WTC11 (cell line): ENCODE data around the gene TUT4. TPM values are rescaled to one million over a fixed set of nuclear protein-coding genes. Genes with fewer than 3 reads are reported as not detected.
"Not testable (repeated sequence)": the region's sequence is repeated elsewhere in the genome, so short reads cannot be mapped to it uniquely, and the experiment has no call there.

Experiments used
- ATAC-seq: fragments of 200-7000 bp; cut with Tn5 transposase; 2 replicates; pipeline ENCODE4 v1.10.0; 2021; ENCODE audit warnings: mild to moderate bottlenecking, moderate library complexity
- CTCF ChIA-PET: fragments of 300-600 bp; sonication (Branson Sonifier 250); formaldehyde crosslinking; loops from one replicate; lab custom pipeline; 2021; ENCODE audit warnings: antibody characterized with exemption; lab: Charles Lee
- POLR2A ChIA-PET: fragments of 350-600 bp; sonication (Branson Sonifier 250); formaldehyde crosslinking; loops from one replicate; lab custom pipeline; 2021; ENCODE audit warnings: antibody characterized with exemption; lab: Charles Lee
- DNase-seq: peaks from one replicate; pipeline ENCODE4 v3.0.0; 2021; ENCODE audit warnings: low spot score
- H3K27ac Mint-ChIP-seq: 2 replicates; pipeline ENCODE4 v1.8.0; 2021; ENCODE audit warnings: mixed read lengths
- H3K27me3 Mint-ChIP-seq: 2 replicates; pipeline ENCODE4 v1.8.0; 2021; ENCODE audit warnings: low read depth, mild to moderate bottlenecking, moderate library complexity, mixed read lengths
- H3K36me3 Mint-ChIP-seq: 2 replicates; pipeline ENCODE4 v1.8.0; 2021; ENCODE audit warnings: mixed read lengths
- H3K4me1 Mint-ChIP-seq: 2 replicates; pipeline ENCODE4 v1.8.0; 2022; ENCODE audit warnings: mixed read lengths
- H3K4me3 Mint-ChIP-seq: 2 replicates; pipeline ENCODE4 v1.8.0; 2021; ENCODE audit warnings: mild to moderate bottlenecking, moderate library complexity, mixed read lengths
- H3K9me3 Mint-ChIP-seq: 2 replicates; pipeline ENCODE4 v1.8.0; 2021; ENCODE audit warnings: mixed read lengths
- ATF1 ChIP-seq: sonication (generic); formaldehyde crosslinking; IDR thresholded peaks from 2 replicates; pipeline ENCODE4 v1.8.1; 2023; ENCODE audit warnings: mild to moderate bottlenecking, moderate library complexity, missing genetic modification reagents
- CBFB ChIP-seq: sonication (generic); formaldehyde crosslinking; IDR thresholded peaks from 2 replicates; pipeline ENCODE4 v1.8.1; 2022; ENCODE audit warnings: mild to moderate bottlenecking, low read depth, missing genetic modification reagents
- CREB1 ChIP-seq: sonication (generic); formaldehyde crosslinking; IDR thresholded peaks from 2 replicates; pipeline ENCODE4 v1.8.0; 2023; ENCODE audit warnings: mild to moderate bottlenecking, missing genetic modification reagents
- ELF4 ChIP-seq: sonication (generic); formaldehyde crosslinking; IDR thresholded peaks from 2 replicates; pipeline ENCODE4 v1.8.1; 2022; ENCODE audit warnings: low read depth, mild to moderate bottlenecking, moderate library complexity, missing genetic modification reagents
- FOXJ3 ChIP-seq: sonication (generic); formaldehyde crosslinking; IDR thresholded peaks from 2 replicates; pipeline ENCODE4 v1.9.0; 2021; ENCODE audit warnings: missing genetic modification reagents, mild to moderate bottlenecking, borderline replicate concordance
- JUN ChIP-seq: sonication (generic); formaldehyde crosslinking; IDR thresholded peaks from 2 replicates; pipeline ENCODE4 v1.8.0; 2023; ENCODE audit warnings: mild to moderate bottlenecking, missing genetic modification reagents
- MXD4 ChIP-seq: fragments of 250-450 bp; sonication (Bioruptor Pico); IDR thresholded peaks from 2 replicates; pipeline ENCODE4 v1.8.0; 2021; ENCODE audit warnings: mild to moderate bottlenecking, moderate library complexity, borderline replicate concordance
- MYBL2 ChIP-seq: sonication (generic); formaldehyde crosslinking; IDR thresholded peaks from 2 replicates; pipeline ENCODE4 v1.8.1; 2023; ENCODE audit warnings: mild to moderate bottlenecking, moderate library complexity, missing genetic modification reagents
- NFE2L1 ChIP-seq: sonication (generic); formaldehyde crosslinking; IDR thresholded peaks from 2 replicates; pipeline ENCODE4 v1.8.1; 2023; ENCODE audit warnings: missing genetic modification reagents
- NFYB ChIP-seq: sonication (generic); formaldehyde crosslinking; conservative IDR thresholded peaks from 2 replicates; pipeline ENCODE4 v1.8.0; 2022; ENCODE audit warnings: low read depth, missing genetic modification reagents
- NR1H2 ChIP-seq: sonication (generic); formaldehyde crosslinking; IDR thresholded peaks from 2 replicates; pipeline ENCODE4 v1.9.0; 2021; ENCODE audit warnings: mild to moderate bottlenecking, moderate library complexity, missing genetic modification reagents
- NR2C2 ChIP-seq: sonication (generic); formaldehyde crosslinking; IDR thresholded peaks from 2 replicates; pipeline ENCODE4 v1.8.0; 2022; ENCODE audit warnings: mild to moderate bottlenecking, missing genetic modification reagents
- OVOL2 ChIP-seq: fragments of 250-450 bp; sonication (Bioruptor Pico); IDR thresholded peaks from 2 replicates; pipeline ENCODE4 v1.9.0; 2021; ENCODE audit warnings: mild to moderate bottlenecking, borderline replicate concordance
- PRRX2 ChIP-seq: fragments of 250-450 bp; sonication (Bioruptor Pico); IDR thresholded peaks from 2 replicates; pipeline ENCODE4 v1.8.0; 2021; ENCODE audit warnings: mild to moderate bottlenecking
- SMAD4 ChIP-seq: sonication (generic); formaldehyde crosslinking; IDR thresholded peaks from 2 replicates; pipeline ENCODE4 v1.8.0; 2022; ENCODE audit warnings: mild to moderate bottlenecking, missing genetic modification reagents
- TEAD1 ChIP-seq: sonication (generic); formaldehyde crosslinking; IDR thresholded peaks from 2 replicates; pipeline ENCODE4 v1.8.0; 2022; ENCODE audit warnings: mild to moderate bottlenecking, missing genetic modification reagents
- ZNF121 ChIP-seq: sonication (generic); formaldehyde crosslinking; IDR thresholded peaks from 2 replicates; pipeline ENCODE4 v1.8.0; 2023; ENCODE audit warnings: missing genetic modification reagents
- ZNF317 ChIP-seq: sonication (generic); formaldehyde crosslinking; IDR thresholded peaks from 2 replicates; pipeline ENCODE4 v1.8.1; 2023; ENCODE audit warnings: low read depth, mild to moderate bottlenecking, moderate library complexity, missing genetic modification reagents, borderline replicate concordance
- total RNA-seq: library from RNA; stranded (reverse); gene quantifications from 3 replicates; pipeline ENCODE4 v1.2.3, GENCODE V29; 2021
- TF ChIP-seq, protein P1 (sequence below): sonication (generic); formaldehyde crosslinking; IDR thresholded peaks from 2 replicates; pipeline ENCODE4 v1.8.0; 2023; ENCODE audit warnings: mild to moderate bottlenecking, missing genetic modification reagents
- TF ChIP-seq, protein P2 (sequence below): fragments of 250-450 bp; sonication (Bioruptor Pico); IDR thresholded peaks from 2 replicates; pipeline ENCODE4 v2.1.2; 2022; ENCODE audit warnings: mild to moderate bottlenecking, moderate library complexity
- TF ChIP-seq, protein P3 (sequence below): sonication (generic); formaldehyde crosslinking; IDR thresholded peaks from 2 replicates; pipeline ENCODE4 v1.8.0; 2022; ENCODE audit warnings: mild to moderate bottlenecking, missing genetic modification reagents
- TF ChIP-seq, protein P4 (sequence below): sonication (generic); formaldehyde crosslinking; IDR thresholded peaks from 2 replicates; pipeline ENCODE4 v1.8.1; 2022; ENCODE audit warnings: missing genetic modification reagents, borderline replicate concordance
- TF ChIP-seq, protein P5 (sequence below): fragments of 250-450 bp; sonication (Bioruptor Pico); IDR thresholded peaks from 2 replicates; pipeline ENCODE4 v1.8.0; 2021; ENCODE audit warnings: mild to moderate bottlenecking

TUT4 gene
- total RNA-seq, 1 experiment from 2014 or later = 63.3 TPM

DNA sequence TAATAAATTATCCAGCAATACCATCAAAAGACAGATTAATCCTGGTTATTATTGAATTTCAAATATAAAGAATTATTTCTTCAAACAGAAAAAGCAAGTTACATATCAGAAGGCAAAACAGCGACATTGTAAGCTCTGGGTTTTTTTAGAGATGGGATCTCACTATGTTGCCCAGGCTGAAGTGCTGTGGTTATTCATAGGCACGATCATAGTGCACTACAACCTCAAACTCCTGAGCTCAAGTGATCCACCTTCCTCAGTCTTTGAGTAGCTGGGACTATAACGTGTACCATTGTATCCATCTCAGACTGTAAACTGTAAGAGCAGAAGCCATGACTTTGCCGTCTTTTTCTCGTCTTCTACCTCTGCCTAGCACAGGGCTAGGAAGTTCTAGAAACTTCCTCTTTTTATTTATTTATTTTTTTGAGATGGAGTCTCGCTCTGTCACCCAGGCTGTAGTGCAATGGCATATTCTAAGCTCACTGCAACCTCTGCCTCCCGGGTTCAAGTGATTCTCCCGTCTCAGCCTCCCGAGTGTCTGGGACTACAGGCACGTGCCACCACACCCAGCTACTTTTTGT, 29.3 kb upstream of the TUT4 start:
- no peak for ATAC-seq
- Mint-ChIP-seq H3K4me3 (no peak overlapping the region), H3K9me3 (no peaks in the 10 kb centered on the region), H3K36me3 (no peaks in the 10 kb centered on the region), H3K27ac (no peak overlapping the region), H3K27me3 (peaks cover 5% of the 10 kb centered on the region), H3K4me1 (0 out of 2 replicates have a peak, but pooled peaks cover 3% of the 10 kb centered on the region)
- no peak for DNase-seq
- CTCF ChIA-PET = no interaction called here
- TF ChIP-seq ZNF121 = peak; percentile 90
- no peak for TF ChIP-seq TEAD1
- TF ChIP-seq NR1H2 (CRISPR knock-in tag) = no peak
- POLR2A ChIA-PET = no interaction called here

DNA sequence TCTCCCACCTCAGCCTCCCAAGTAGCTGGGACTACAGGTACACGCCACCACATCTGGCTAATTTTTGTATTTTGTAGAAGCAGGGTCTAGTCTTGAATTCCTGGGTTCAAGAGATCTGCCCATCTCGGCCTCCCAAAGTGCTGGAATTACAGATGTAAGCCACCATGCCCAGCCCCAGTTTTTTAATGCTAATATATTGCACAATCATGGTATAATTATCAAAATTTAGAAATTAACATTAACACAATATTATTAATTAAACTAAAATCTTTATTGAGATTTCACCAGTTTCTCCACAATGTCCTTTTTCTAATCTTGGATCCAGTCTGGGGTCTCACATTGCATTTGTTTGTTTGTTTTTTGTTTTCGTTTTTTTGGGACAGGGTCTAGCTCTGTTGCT, 27.4 kb upstream of the TUT4 start:
- CTCF ChIA-PET = interaction anchor here (1.4 kb wide), 1 partner anchor 10 kb away, joined by 3 read pairs; no protein-coding TSS in a partner anchor

DNA sequence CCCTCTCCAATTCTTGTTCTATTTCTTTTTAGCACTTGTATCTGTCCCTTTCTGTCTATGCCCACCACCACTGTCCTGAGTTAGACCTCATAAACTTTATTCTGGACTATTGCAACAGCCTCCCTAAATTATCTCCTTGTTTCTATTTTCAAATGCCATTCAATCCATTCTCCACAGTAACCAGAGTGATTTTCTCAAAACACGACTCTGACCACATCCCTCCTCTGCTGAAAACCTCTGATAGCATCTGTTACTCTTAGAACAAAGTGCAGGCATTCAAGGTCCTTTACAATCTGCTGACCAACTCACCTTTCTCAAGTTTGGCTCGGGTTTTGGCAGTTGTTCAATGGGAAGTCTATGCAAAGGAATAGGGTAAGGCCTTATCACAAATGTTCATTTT, 26.5 kb upstream of the TUT4 start:
- no peaks in the 10 kb centered on the region for H3K36me3 Mint-ChIP-seq
- no peak overlapping the region for H3K27ac Mint-ChIP-seq
- CTCF ChIA-PET = no interaction called here

More for the DNA sequence above, 27.4 kb upstream of the TUT4 start:
- Mint-ChIP-seq H3K27me3 (peaks cover 5% of the 10 kb centered on the region), H3K4me3 (no peak overlapping the region), H3K27ac (no peak overlapping the region), H3K36me3 (no peaks in the 10 kb centered on the region), H3K4me1 (no peaks in the 10 kb centered on the region), H3K9me3 (no peaks in the 10 kb centered on the region)
- TF ChIP-seq, protein P1, sequence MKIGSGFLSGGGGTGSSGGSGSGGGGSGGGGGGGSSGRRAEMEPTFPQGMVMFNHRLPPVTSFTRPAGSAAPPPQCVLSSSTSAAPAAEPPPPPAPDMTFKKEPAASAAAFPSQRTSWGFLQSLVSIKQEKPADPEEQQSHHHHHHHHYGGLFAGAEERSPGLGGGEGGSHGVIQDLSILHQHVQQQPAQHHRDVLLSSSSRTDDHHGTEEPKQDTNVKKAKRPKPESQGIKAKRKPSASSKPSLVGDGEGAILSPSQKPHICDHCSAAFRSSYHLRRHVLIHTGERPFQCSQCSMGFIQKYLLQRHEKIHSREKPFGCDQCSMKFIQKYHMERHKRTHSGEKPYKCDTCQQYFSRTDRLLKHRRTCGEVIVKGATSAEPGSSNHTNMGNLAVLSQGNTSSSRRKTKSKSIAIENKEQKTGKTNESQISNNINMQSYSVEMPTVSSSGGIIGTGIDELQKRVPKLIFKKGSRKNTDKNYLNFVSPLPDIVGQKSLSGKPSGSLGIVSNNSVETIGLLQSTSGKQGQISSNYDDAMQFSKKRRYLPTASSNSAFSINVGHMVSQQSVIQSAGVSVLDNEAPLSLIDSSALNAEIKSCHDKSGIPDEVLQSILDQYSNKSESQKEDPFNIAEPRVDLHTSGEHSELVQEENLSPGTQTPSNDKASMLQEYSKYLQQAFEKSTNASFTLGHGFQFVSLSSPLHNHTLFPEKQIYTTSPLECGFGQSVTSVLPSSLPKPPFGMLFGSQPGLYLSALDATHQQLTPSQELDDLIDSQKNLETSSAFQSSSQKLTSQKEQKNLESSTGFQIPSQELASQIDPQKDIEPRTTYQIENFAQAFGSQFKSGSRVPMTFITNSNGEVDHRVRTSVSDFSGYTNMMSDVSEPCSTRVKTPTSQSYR (CRISPR knock-in tag) = no peak
- no peak for TF ChIP-seq ZNF317 (CRISPR knock-in tag)
- no peak for TF ChIP-seq SMAD4 (CRISPR knock-in tag)
- TF ChIP-seq NFE2L1 (CRISPR knock-in tag) = no peak
- TF ChIP-seq, protein P2, sequence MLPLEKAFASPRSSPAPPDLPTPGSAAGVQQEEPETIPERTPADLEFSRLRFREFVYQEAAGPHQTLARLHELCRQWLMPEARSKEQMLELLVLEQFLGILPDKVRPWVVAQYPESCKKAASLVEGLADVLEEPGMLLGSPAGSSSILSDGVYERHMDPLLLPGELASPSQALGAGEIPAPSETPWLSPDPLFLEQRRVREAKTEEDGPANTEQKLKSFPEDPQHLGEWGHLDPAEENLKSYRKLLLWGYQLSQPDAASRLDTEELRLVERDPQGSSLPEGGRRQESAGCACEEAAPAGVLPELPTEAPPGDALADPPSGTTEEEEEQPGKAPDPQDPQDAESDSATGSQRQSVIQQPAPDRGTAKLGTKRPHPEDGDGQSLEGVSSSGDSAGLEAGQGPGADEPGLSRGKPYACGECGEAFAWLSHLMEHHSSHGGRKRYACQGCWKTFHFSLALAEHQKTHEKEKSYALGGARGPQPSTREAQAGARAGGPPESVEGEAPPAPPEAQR (CRISPR knock-in tag) = no peak
- no peak for TF ChIP-seq NFYB (CRISPR knock-in tag)
- no peak for TF ChIP-seq ELF4 (CRISPR knock-in tag)
- TF ChIP-seq, protein P3, sequence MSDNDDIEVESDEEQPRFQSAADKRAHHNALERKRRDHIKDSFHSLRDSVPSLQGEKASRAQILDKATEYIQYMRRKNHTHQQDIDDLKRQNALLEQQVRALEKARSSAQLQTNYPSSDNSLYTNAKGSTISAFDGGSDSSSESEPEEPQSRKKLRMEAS (CRISPR knock-in tag) = no peak
- no peak for TF ChIP-seq FOXJ3 (CRISPR knock-in tag)
- TF ChIP-seq MYBL2 (CRISPR knock-in tag) = no peak
- TF ChIP-seq NR2C2 = no peak
- TF ChIP-seq, protein P4, sequence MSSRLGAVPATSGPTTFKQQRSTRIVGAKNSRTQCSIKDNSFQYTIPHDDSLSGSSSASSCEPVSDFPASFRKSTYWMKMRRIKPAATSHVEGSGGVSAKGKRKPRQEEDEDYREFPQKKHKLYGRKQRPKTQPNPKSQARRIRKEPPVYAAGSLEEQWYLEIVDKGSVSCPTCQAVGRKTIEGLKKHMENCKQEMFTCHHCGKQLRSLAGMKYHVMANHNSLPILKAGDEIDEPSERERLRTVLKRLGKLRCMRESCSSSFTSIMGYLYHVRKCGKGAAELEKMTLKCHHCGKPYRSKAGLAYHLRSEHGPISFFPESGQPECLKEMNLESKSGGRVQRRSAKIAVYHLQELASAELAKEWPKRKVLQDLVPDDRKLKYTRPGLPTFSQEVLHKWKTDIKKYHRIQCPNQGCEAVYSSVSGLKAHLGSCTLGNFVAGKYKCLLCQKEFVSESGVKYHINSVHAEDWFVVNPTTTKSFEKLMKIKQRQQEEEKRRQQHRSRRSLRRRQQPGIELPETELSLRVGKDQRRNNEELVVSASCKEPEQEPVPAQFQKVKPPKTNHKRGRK (CRISPR knock-in tag) = no peak
- no peak for TF ChIP-seq CREB1 (CRISPR knock-in tag)
- no peak for TF ChIP-seq CBFB (CRISPR knock-in tag)
- POLR2A ChIA-PET = interaction anchor here (0.6 kb wide), 1 partner anchor 283 kb away, joined by 3 read pairs; no protein-coding TSS in a partner anchor
- ATAC-seq = no peak
- DNase-seq = no peak

DNA sequence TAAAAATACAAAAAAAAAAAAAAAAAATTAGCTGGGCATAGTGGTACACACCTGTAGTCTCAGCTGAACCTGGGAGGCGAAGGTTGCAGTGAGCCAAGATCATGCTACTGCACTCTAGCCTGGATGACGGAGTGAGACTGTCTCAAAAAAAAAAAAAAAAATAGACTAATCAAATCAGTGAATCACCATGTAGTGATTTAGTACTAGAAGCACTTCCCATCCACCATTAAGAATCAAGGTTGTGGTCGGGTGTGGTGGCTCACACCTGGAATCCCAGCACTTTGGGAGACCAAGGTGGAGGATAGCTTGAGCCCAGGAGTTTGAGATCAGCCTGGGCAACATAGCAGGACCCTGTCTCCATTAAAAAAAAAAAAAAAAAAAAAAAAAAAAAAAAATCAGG, 25.2 kb upstream of the TUT4 start:
- not testable (repeated sequence) for H3K36me3 Mint-ChIP-seq, H3K27me3 Mint-ChIP-seq, H3K9me3 Mint-ChIP-seq, DNase-seq, H3K4me1 Mint-ChIP-seq, ATAC-seq, H3K4me3 Mint-ChIP-seq, H3K27ac Mint-ChIP-seq
- ChIA-PET CTCF (interaction anchor here (0.6 to 1.0 kb wide), 2 partner anchors 24 to 1233 kb away, joined by 3 to 4 read pairs; no protein-coding TSS in a partner anchor), POLR2A (interaction anchor here (0.7 kb wide), 1 partner anchor 327 kb away, joined by 4 read pairs; no protein-coding TSS in a partner anchor)

More for the DNA sequence above, 26.5 kb upstream of the TUT4 start:
- no peak for TF ChIP-seq SMAD4 (CRISPR knock-in tag)
- no peak for TF ChIP-seq JUN (CRISPR knock-in tag)
- no peak for TF ChIP-seq OVOL2 (CRISPR knock-in tag)
- no peak for TF ChIP-seq MXD4 (CRISPR knock-in tag)
- no peak for TF ChIP-seq NR2C2
- TF ChIP-seq PRRX2 (CRISPR knock-in tag) = no peak
- TF ChIP-seq, protein P5, sequence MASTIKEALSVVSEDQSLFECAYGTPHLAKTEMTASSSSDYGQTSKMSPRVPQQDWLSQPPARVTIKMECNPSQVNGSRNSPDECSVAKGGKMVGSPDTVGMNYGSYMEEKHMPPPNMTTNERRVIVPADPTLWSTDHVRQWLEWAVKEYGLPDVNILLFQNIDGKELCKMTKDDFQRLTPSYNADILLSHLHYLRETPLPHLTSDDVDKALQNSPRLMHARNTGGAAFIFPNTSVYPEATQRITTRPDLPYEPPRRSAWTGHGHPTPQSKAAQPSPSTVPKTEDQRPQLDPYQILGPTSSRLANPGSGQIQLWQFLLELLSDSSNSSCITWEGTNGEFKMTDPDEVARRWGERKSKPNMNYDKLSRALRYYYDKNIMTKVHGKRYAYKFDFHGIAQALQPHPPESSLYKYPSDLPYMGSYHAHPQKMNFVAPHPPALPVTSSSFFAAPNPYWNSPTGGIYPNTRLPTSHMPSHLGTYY = no peak
- no peak for TF ChIP-seq ATF1 (CRISPR knock-in tag)
- POLR2A ChIA-PET = interaction anchor here (0.6 to 0.8 kb wide), 2 partner anchors 15 to 1271 kb away, joined by 3 read pairs; no protein-coding TSS in a partner anchor
- DNase-seq = no peak
- Mint-ChIP-seq H3K9me3 (no peaks in the 10 kb centered on the region), H3K4me3 (no peak overlapping the region), H3K27me3 (peaks cover 2% of the 10 kb centered on the region), H3K4me1 (no peaks in the 10 kb centered on the region)
- ATAC-seq = no peak
